Mucosa of rectum (tissue), 2 donors: ENCODE measurements around the gene RALB.

Experiments used
- H3K27ac ChIP-seq, 2 donors: one replicate each; pipeline ENCODE4 v1.7.0; 2013; ENCODE audit warnings: inconsistent platforms in 2 of 2, low read depth in 2 of 2, low read length in 2 of 2
- H3K27me3 ChIP-seq, 2 donors: one replicate each; pipeline ENCODE4 v1.7.0; 2013; ENCODE audit warnings: low read length in 2 of 2; ENCODE audit not compliant: control insufficient read depth in 2 of 2, insufficient read depth in 2 of 2
- H3K36me3 ChIP-seq, 2 donors: one replicate each; pipeline ENCODE4 v1.7.0; 2013; ENCODE audit warnings: low read length in 2 of 2; ENCODE audit not compliant: control insufficient read depth in 2 of 2, insufficient read depth in 2 of 2
- H3K4me1 ChIP-seq, 2 donors: one replicate each; pipeline ENCODE4 v1.7.0; 2013; ENCODE audit warnings: low read length in 2 of 2, mild to moderate bottlenecking in 1 of 2; ENCODE audit not compliant: control insufficient read depth in 2 of 2, insufficient read depth in 2 of 2
- H3K4me3 ChIP-seq, 2 donors: one replicate each; pipeline ENCODE4 v1.7.0; 2013; ENCODE audit warnings: low read length in 2 of 2
- H3K9ac ChIP-seq, 2 donors: one replicate each; pipeline ENCODE4 v1.7.0; 2013; ENCODE audit warnings: low read length in 2 of 2, low read depth in 1 of 2, mild to moderate bottlenecking in 1 of 2
- H3K9me3 ChIP-seq, 2 donors: one replicate each; pipeline ENCODE4 v1.7.0; 2013; ENCODE audit warnings: low read length in 2 of 2; ENCODE audit not compliant: control insufficient read depth in 2 of 2
- donor health status: healthy.
- donor health status: Normal muscosa, but diverticular disease.

The RALB gene

DNA sequence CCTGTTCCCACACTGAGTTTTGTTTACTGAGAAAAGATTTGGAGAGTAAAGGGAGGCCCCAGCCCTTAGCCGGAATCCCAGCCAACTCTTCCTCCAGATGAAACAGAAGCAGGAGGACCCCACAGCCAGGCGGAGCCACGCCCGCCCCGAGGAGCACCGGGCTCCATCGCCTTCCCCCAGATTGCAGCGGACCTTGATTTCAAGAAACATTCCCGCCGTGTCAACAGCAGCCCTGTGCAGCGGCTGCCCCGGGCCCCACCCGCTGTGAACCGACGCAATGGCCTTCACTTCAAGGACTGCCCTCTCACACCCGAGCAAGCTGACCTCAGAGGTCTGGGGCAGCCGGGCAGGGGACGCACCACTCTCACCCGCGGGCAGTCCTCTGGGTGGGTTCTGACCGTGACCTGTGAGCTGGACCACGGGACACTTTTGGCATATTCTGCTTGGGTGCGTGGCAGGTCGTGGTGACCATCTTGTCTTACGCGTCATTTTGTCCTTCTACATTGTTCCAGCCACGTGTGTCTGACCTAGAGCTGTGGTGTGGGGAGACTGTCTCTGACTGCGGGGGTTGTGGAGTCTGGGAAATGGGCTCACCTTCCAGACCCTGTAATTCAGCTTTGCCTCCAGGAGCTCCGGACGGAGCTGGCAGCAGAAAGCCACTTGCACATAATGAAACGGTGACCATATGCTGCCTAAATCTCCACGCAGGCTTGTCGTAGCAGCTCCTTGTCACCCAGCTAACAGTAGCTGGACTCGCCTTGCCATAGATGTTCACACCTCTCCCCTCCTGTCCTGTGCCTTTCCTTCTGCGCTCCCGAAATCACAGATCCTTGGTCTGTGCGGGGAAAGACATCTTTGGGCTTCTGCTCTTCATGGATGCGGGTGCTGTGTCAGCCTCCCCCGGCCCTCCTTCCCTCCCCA, 61.3 kb downstream of the RALB start:
- Histone ChIP-seq H3K4me3 (peak overlapping the region; percentile 62 to 74), H3K27ac (no peak overlapping the region), H3K9me3 (no peaks in the 10 kb centered on the region)

DNA sequence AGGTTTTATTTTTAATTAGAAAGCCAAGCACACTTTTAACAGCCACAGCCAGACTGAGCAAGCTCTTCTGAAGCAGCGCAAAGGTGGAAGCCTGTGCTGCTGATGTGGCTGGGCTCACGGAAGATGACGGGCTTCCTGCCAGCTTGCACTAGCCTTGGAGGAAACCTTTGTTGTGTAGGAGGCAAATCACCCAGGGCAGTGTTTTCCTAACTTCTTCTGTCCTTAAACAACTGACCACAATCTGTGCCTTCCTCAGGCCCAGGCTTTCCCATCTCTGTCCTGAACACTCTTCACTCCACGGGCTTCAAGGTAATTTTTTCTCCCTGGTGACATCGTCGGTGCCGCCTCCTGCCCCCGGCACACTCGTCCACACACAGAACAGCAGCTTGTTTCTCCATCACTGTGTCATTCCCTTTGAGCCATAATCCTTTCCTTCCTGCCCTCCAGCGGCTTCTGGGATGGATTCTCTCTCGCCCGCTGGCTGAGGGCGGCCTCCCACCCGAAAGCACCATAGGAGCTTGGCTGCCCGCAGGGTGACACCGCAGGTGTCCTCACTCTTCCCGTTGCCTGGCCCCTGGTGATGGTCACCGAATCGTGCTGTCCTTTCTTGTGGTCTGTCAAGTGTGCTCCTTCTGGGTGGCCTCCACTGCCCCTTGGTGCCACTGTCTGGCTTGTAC, 62.2 kb downstream of the RALB start:
- no peaks in the 10 kb centered on the region for H3K9me3 ChIP-seq
- peaks cover 0 to 2% of the 10 kb centered on the region in 2 donors for H3K27me3 ChIP-seq
- H3K36me3 ChIP-seq, result no peaks in the 10 kb centered on the region
- H3K4me3 ChIP-seq, result no peak overlapping the region
- no peak overlapping the region for H3K27ac ChIP-seq
- peaks cover 9 to 11% of the 10 kb centered on the region in 2 donors for H3K4me1 ChIP-seq
- H3K9ac ChIP-seq, result no peak overlapping the region

More for the DNA sequence above, 61.3 kb downstream of the RALB start:
- no peaks in the 10 kb centered on the region for H3K36me3 ChIP-seq
- peaks cover 0 to 2% of the 10 kb centered on the region in 2 donors for H3K27me3 ChIP-seq
- peaks cover 9 to 11% of the 10 kb centered on the region in 2 donors for H3K4me1 ChIP-seq
- H3K9ac ChIP-seq, result peak overlapping the region; percentile 39 to 60

DNA sequence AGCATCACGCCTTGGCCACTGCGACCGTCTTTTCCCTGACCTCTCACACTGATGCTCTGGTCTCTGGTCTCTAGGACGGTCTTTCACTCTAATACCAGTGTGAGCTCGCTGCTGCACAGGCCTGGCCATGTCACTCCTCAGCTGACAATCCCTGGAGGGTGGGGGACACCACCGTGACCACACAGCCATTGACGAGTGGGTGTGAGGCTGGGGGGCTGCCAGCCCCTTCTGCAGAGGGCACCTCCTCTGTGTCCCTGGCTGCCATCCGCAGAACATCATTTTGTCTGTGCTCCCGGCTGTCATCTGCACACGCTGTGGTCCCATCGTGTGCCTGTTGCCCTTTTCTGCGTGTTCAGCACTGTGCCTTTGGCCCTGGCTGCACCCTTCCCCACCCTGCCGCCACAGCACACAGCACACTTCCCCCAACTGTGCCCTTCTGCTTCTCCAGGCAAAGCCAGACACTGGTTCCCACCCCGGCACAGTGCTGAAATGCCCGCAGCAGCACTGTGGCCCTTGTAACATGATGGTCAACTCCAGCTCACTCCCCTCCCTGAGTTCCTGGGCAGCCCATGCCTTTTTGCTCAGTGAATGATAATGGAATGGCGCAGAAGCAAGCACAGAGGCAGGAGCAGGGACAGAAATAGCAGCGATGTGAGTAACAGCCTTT, 62.8 kb downstream of the RALB start:
- Histone ChIP-seq H3K9me3 (no peaks in the 10 kb centered on the region), H3K4me3 (no peak overlapping the region), H3K27me3 (peaks cover 0 to 2% of the 10 kb centered on the region in 2 donors), H3K36me3 (no peaks in the 10 kb centered on the region), H3K27ac (no peak overlapping the region), H3K4me1 (peaks cover 9 to 11% of the 10 kb centered on the region in 2 donors), H3K9ac (no peak overlapping the region)

DNA sequence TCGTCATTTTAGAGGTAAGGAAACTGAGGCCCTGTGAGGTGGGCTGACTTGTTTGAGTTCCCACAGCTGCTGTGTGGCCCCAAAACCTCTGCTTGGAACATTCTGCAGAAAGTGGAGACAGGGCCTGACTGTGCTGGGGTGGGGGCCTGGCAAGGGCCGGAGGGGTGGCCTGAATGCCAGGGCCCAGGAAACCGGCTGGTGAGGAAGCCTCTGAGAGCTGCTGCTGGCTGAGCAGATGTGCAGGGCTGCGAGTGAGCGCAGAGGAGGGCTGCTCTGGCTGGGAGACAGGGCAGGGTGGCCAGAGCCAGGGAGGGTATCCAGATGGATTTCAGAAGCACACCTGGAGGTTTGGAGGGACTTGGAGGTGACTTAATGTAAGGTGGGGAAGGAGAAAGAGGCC, 63.4 kb downstream of the RALB start:
- Histone ChIP-seq H3K9me3 (no peaks in the 10 kb centered on the region), H3K4me1 (peaks cover 9 to 11% of the 10 kb centered on the region in 2 donors), H3K9ac (no peak overlapping the region), H3K36me3 (no peaks in the 10 kb centered on the region), H3K27me3 (peaks cover 0 to 2% of the 10 kb centered on the region in 2 donors), H3K4me3 (no peak overlapping the region), H3K27ac (no peak overlapping the region)

DNA sequence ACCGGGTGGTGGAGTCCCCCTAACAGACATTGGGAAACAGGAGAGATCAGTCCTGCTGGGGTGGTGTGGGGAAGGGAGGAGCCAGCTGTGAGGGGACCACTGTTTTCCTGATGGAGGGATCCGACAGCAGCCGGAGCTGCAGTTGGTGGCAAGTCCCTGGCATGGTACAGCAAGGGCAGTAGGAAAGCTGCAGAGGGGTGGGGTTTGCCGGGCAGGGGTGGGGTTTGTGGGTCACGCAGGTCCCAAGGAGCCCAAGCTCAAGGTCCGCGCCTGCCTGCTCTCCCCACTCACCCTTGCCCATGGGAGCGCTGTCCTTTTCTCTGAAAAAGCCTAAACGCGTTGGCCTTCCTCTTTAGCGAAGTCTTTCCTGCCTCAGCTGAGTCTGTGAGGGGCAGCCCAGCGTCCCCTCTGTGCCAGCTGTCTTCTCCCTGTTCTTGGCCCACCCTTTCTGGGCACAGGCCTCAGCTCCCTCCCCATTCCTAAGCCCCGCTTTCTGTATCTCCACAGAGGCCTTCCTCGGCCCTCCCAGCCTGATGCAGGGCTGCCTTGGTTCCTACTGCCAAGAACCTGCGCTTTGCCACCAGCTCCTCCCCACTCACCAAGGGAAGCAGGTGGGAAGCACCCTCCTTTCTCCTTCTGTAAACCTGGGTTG, 64.0 kb downstream of the RALB start:
- peaks cover 0 to 2% of the 10 kb centered on the region in 2 donors for H3K27me3 ChIP-seq
- H3K27ac ChIP-seq, result no peak overlapping the region
- H3K9ac ChIP-seq, result no peak overlapping the region
- H3K9me3 ChIP-seq, result no peaks in the 10 kb centered on the region
- no peaks in the 10 kb centered on the region for H3K36me3 ChIP-seq
- H3K4me3 ChIP-seq, result no peak overlapping the region
- peaks cover 9 to 11% of the 10 kb centered on the region in 2 donors for H3K4me1 ChIP-seq

DNA sequence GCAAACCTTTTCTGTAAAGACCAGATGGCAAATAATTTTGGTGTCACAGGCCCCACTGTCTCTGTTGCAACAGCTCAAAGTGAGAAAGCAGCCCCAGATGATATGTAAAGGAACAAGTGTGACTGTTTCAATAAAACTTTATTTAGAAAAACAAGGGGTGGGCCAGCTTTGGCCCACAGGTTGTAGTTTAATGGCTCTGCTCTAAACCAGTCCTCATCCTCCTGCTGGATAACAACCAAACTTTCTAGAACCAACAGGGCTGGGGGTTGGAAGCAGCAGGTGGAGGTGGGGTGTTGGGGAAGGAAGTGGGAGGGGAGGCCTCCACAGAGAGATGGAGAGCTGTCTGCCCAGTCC, 64.5 kb downstream of the RALB start:
- Histone ChIP-seq H3K36me3 (no peaks in the 10 kb centered on the region), H3K9me3 (no peaks in the 10 kb centered on the region), H3K4me1 (peaks cover 9 to 11% of the 10 kb centered on the region in 2 donors), H3K4me3 (no peak overlapping the region), H3K27ac (no peak overlapping the region), H3K9ac (no peak overlapping the region), H3K27me3 (peaks cover 0 to 2% of the 10 kb centered on the region in 2 donors)

DNA sequence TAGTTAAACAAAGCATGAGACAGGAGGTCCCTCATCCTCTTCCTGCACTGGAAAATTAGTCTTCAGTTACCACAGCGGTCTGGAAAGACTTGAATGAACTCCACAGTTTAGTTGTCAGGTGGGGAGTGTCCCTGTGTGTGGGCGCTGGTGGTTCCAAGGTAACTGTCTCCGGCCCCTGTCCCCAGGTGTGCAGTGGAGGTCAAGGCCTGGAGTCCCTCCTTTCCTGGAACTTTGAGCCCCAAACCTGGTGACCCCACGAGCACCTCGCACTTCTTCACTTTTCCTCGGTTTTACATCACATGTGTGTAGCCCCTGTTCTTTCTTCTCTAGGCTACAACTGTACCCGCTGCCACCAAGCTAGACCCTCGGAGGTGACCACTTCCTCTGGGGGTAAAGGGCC, 65.3 kb downstream of the RALB start:
- Histone ChIP-seq H3K9me3 (no peaks in the 10 kb centered on the region), H3K4me1 (peaks cover 5 to 7% of the 10 kb centered on the region in 2 donors), H3K36me3 (no peaks in the 10 kb centered on the region), H3K9ac (no peak overlapping the region), H3K27me3 (peaks cover 0 to 2% of the 10 kb centered on the region in 2 donors), H3K4me3 (no peak overlapping the region), H3K27ac (no peak overlapping the region)

DNA sequence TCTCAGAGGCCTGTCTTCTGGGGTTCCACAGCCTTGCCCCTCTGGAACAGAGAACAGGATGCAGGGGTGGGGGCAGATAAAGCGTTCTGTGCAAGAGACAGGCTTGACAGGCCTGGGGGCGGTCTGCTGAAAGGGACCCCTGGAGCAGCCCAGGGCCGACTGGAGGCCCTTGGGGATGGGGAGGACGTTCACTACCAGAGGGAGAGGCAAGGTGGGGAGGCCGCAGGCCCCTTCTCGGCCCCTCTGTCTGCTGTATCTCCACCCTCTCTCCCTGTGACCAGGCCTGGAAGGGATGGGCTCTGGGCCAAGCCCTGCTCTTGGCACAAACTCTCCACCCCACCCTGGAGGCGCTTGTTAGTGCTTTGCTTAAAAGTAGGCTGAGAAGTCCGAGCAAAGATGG, 66.0 kb downstream of the RALB start:
- Histone ChIP-seq H3K27me3 (peaks cover 0 to 2% of the 10 kb centered on the region in 2 donors), H3K9me3 (no peaks in the 10 kb centered on the region), H3K9ac (no peak overlapping the region), H3K4me3 (no peak overlapping the region), H3K36me3 (no peaks in the 10 kb centered on the region), H3K27ac (no peak overlapping the region), H3K4me1 (peaks cover 1 to 4% of the 10 kb centered on the region in 2 donors)

DNA sequence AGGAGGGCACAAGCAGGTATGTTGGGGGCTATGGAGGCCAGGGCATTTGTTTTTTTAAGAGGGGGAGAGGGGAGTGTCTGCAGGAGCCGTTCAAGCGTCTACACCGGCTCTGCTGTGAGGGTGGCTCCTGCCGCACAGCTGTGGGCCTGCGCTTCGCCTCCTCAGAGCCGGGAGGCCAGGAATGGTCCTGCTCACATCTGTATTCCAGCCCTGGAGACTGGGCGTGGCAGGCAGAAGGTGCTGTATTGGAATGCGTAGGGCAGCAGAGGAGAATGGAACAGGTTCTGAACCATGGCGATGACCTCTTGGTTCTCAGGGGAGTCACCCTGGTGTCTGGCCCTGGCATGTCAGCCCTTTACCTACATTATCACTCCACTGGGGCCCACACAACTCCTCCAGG, 66.5 kb downstream of the RALB start:
- no peak overlapping the region for H3K9ac ChIP-seq
- H3K27ac ChIP-seq, result no peak overlapping the region
- no peak overlapping the region for H3K4me3 ChIP-seq
- H3K36me3 ChIP-seq, result no peaks in the 10 kb centered on the region
- no peaks in the 10 kb centered on the region for H3K27me3 ChIP-seq
- no peaks in the 10 kb centered on the region for H3K9me3 ChIP-seq
- H3K4me1 ChIP-seq, result no peaks in the 10 kb centered on the region
